ENCODE data around the gene SNPH.

DNA sequence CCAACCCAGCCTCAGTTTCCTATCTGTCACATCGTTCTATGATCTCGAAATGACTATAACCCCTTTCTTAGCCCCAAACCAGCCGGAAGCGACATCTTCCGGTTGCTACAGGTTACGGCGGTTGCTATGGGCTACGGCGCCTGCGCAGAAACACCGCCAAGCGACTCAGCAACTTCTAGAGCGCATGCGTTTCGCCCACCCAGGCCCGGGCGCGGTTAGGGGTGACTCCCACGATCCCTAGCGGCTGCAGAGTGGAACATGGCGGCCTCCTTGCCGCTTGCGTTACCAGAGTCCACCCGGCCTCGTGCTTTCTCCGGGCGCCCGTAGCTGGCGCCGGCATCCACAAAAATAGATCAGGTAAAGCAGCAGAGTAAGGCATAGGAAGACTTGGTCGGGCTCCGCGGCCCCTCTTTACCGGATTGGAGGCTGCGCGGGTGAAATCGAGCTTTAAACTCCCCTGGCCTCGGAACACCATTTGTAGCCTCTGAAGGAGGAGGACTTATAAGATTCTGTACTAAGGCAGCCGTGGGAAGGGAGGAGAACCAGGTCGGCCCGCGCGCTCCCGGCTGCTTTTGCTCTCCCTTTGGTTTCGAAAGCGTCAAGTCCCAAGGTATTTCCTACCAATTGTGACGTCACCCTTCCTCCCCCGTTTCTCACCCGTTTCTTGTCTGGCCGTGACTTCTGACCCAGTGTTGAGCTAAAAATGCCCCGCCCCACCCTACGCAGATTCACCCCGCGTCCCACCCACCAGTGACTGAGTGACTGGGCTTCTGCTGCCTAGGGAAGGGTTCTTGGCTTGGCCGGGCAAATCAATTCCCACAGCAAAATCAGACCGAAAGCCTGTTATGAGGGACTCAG, 59.3 kb downstream of the SNPH start:
- TF ChIP-seq CTCF (IDR thresholded peaks at IDR 0.05), result no peak
- peak in 1 of 2 donors; percentile 78 for TF ChIP-seq POLR2A (IDR thresholded peaks at IDR 0.05)
